Mesenchymal stem cell (in vitro differentiated cells and primary cell): ENCODE data around the gene NMRAL1.

ENCODE experiments used
- DNase-seq: peaks from one replicate; pipeline ENCODE4 v3.0.0-alpha.2; 2013
- H2AFZ ChIP-seq: one replicate; pipeline ENCODE4 v1.6.1; 2013; ENCODE audit warnings: low read depth, mild to moderate bottlenecking, control low read depth, inconsistent platforms, low read length, moderate library complexity
- H2AK5ac ChIP-seq: 2 replicates; pipeline ENCODE4 v1.6.1; 2013; ENCODE audit warnings: low read length, moderate library complexity, mild to moderate bottlenecking, inconsistent platforms; ENCODE audit not compliant: severe bottlenecking
- H2BK120ac ChIP-seq: one replicate; pipeline ENCODE4 v1.6.1; 2013; ENCODE audit warnings: low read depth, mild to moderate bottlenecking, inconsistent platforms, low read length, moderate library complexity
- H2BK12ac ChIP-seq, 2 experiments: one replicate each; pipeline ENCODE4 v1.6.1; 2013; ENCODE audit warnings: inconsistent platforms in 2 of 2, low read length in 2 of 2, mild to moderate bottlenecking in 2 of 2, moderate library complexity in 2 of 2, control low read depth in 1 of 2
- H2BK15ac ChIP-seq: one replicate; pipeline ENCODE4 v1.6.1; 2013; ENCODE audit warnings: mild to moderate bottlenecking, low read depth, inconsistent platforms; ENCODE audit not compliant: poor library complexity, severe bottlenecking
- H2BK5ac ChIP-seq: 2 replicates; pipeline ENCODE4 v1.6.1; 2013; ENCODE audit warnings: low read depth, mild to moderate bottlenecking, low read length, control low read depth, inconsistent platforms; ENCODE audit not compliant: poor library complexity, severe bottlenecking
- H3K14ac ChIP-seq, 2 experiments: one replicate each; pipeline ENCODE4 v1.6.1; 2013; ENCODE audit warnings: inconsistent platforms in 2 of 2, low read length in 2 of 2, control low read depth in 1 of 2, mild to moderate bottlenecking in 1 of 2, moderate library complexity in 1 of 2
- H3K18ac ChIP-seq, 2 experiments: one replicate each; pipeline ENCODE4 v1.6.1; 2013; ENCODE audit warnings: inconsistent platforms in 2 of 2, low read length in 2 of 2, control low read depth in 1 of 2, low read depth in 1 of 2, mild to moderate bottlenecking in 1 of 2
- H3K23ac ChIP-seq, 2 experiments: one replicate each; pipeline ENCODE4 v1.6.1; 2013; ENCODE audit warnings: inconsistent platforms in 2 of 2, low read length in 2 of 2, mild to moderate bottlenecking in 2 of 2, moderate library complexity in 2 of 2, control low read depth in 1 of 2
- H3K27ac ChIP-seq: 2 replicates; pipeline ENCODE4 v1.5.1; 2013; ENCODE audit warnings: mild to moderate bottlenecking, moderate library complexity, low read length, control low read depth, inconsistent platforms; ENCODE audit not compliant: poor library complexity, severe bottlenecking
- H3K27me3 ChIP-seq, 2 experiments: 2 replicates each; pipeline versions ENCODE4 v1.6.1 to v1.7.0; 2013; ENCODE audit warnings: low read length in 2 of 2, mild to moderate bottlenecking in 2 of 2, moderate library complexity in 2 of 2, control low read depth in 1 of 2, inconsistent platforms in 1 of 2; ENCODE audit not compliant: control insufficient read depth in 1 of 2, insufficient read depth in 1 of 2
- H3K36me3 ChIP-seq, 2 experiments: 2 replicates each; pipeline versions ENCODE4 v1.6.1 to v1.7.0; 2013; ENCODE audit warnings: low read length in 2 of 2, control low read depth in 1 of 2, inconsistent platforms in 1 of 2, low read depth in 1 of 2, mild to moderate bottlenecking in 1 of 2; ENCODE audit not compliant: insufficient read depth in 2 of 2, control insufficient read depth in 1 of 2
- H3K4ac ChIP-seq, 2 experiments: one replicate each; pipeline ENCODE4 v1.6.1; 2013; ENCODE audit warnings: inconsistent platforms in 2 of 2, low read length in 2 of 2, mild to moderate bottlenecking in 2 of 2, moderate library complexity in 2 of 2, control low read depth in 1 of 2, low read depth in 1 of 2
- H3K4me1 ChIP-seq: 2 replicates; pipeline ENCODE4 v1.6.1; 2013; ENCODE audit warnings: low read depth, low read length, control low read depth; ENCODE audit not compliant: control insufficient read depth, insufficient read depth
- H3K4me2 ChIP-seq: 2 replicates; pipeline ENCODE4 v1.6.1; 2013; ENCODE audit warnings: low read length, mild to moderate bottlenecking, inconsistent platforms; ENCODE audit not compliant: poor library complexity, severe bottlenecking
- H3K4me3 ChIP-seq, 2 experiments: 2 replicates each; pipeline versions ENCODE4 v1.5.1 to v1.7.0; 2013; ENCODE audit warnings: low read length in 2 of 2, mild to moderate bottlenecking in 2 of 2, control low read depth in 1 of 2, low read depth in 1 of 2; ENCODE audit not compliant: insufficient read depth in 1 of 2
- H3K79me1 ChIP-seq: replicated peaks from 2 replicates; pipeline ENCODE4 v1.6.1; 2013; ENCODE audit warnings: mild to moderate bottlenecking, control low read depth, low read length, inconsistent platforms; ENCODE audit not compliant: poor library complexity, severe bottlenecking
- H3K9ac ChIP-seq: 2 replicates; pipeline ENCODE4 v1.7.0; 2013; ENCODE audit warnings: mild to moderate bottlenecking, low read length, moderate library complexity
- H3K9me3 ChIP-seq: 2 replicates; pipeline ENCODE4 v1.7.0; 2013; ENCODE audit warnings: mild to moderate bottlenecking, low read length; ENCODE audit not compliant: control insufficient read depth
- H4K8ac ChIP-seq: one replicate; pipeline ENCODE4 v1.6.1; 2013; ENCODE audit warnings: inconsistent platforms, mild to moderate bottlenecking, low read length, moderate library complexity
- H4K91ac ChIP-seq: one replicate; pipeline ENCODE4 v1.6.1; 2013; ENCODE audit warnings: mild to moderate bottlenecking, low read length, inconsistent platforms
- WGBS: methylation state at CpG from one replicate; pipeline ENCODE4 v1.1.7; 2013; ENCODE audit warnings: mixed read lengths; 5-methylcytosine and 5-hydroxymethylcytosine counted together

Gene NMRAL1

GRCh38 chr16:4507588-4508345 is 33.3 kb upstream of the NMRAL1 start:
- Histone ChIP-seq H2BK120ac (no peak overlapping the region), H2BK15ac (no peak overlapping the region), H3K9ac (no peak overlapping the region), H3K4me2 (no peak overlapping the region), H3K23ac (no peak overlapping the region), H3K4me1 (peaks cover 6% of the 10 kb centered on the region), H3K36me3 (peaks cover 64 to 72% of the 10 kb centered on the region in 2 experiments), H2AK5ac (no peak overlapping the region), H3K14ac (no peak overlapping the region), H3K27me3 (no peaks in the 10 kb centered on the region), H2BK5ac (no peak overlapping the region), H3K4ac (no peak overlapping the region), H4K8ac (no peak overlapping the region), H3K9me3 (no peaks in the 10 kb centered on the region), H3K18ac (no peak overlapping the region), H2BK12ac (no peak overlapping the region), H3K4me3 (no peak overlapping the region), H4K91ac (no peak overlapping the region), H2AFZ (no peak overlapping the region), H3K27ac (no peak overlapping the region), H3K79me1 (peaks cover 49% of the 10 kb centered on the region)
- DNase-seq, result no peak
- 93% methylated on average over 17 of the region's 17 CpGs for WGBS

GRCh38 chr16:4506450-4506849 is 32.0 kb upstream of the NMRAL1 start:
- Histone ChIP-seq H3K18ac (no peak overlapping the region), H3K9me3 (no peaks in the 10 kb centered on the region), H3K14ac (no peak overlapping the region), H2AK5ac (no peak overlapping the region), H2BK120ac (no peak overlapping the region), H3K4me3 (no peak overlapping the region), H2BK5ac (no peak overlapping the region), H4K8ac (no peak overlapping the region), H3K4me1 (peaks cover 9% of the 10 kb centered on the region), H3K27ac (no peak overlapping the region), H3K36me3 (peaks cover 51 to 59% of the 10 kb centered on the region in 2 experiments), H3K79me1 (peaks cover 52% of the 10 kb centered on the region), H3K27me3 (no peaks in the 10 kb centered on the region), H3K23ac (no peak overlapping the region), H3K4me2 (no peak overlapping the region), H2AFZ (no peak overlapping the region), H3K4ac (no peak overlapping the region), H3K9ac (peak overlapping the region; percentile 16), H2BK15ac (no peak overlapping the region), H2BK12ac (no peak overlapping the region), H4K91ac (no peak overlapping the region)
- DNase-seq, result peak; percentile 80
- WGBS, result 3% methylated on average over 3 of the region's 3 CpGs

GRCh38 chr16:4505356-4506147 is 31.1 kb upstream of the NMRAL1 start:
- no peak overlapping the region for H3K23ac ChIP-seq
- no peak overlapping the region for H4K91ac ChIP-seq
- H4K8ac ChIP-seq, result peak overlapping the region; percentile 16
- peaks cover 48% of the 10 kb centered on the region for H3K79me1 ChIP-seq
- H2BK12ac ChIP-seq, result no peak overlapping the region
- H3K27ac ChIP-seq, result no peak overlapping the region
- no peak overlapping the region for H2BK15ac ChIP-seq
- peaks cover 9% of the 10 kb centered on the region for H3K4me1 ChIP-seq
- WGBS, result 84% methylated on average over 11 of the region's 13 CpGs
- peak overlapping the region; percentile 16 for H3K9ac ChIP-seq
- H3K27me3 ChIP-seq, result no peaks in the 10 kb centered on the region
- H3K18ac ChIP-seq, result no peak overlapping the region
- H3K4me2 ChIP-seq, result no peak overlapping the region
- no peak overlapping the region for H3K4me3 ChIP-seq
- H3K14ac ChIP-seq, result no peak overlapping the region
- no peak overlapping the region for H2AK5ac ChIP-seq
- no peak overlapping the region for H2BK5ac ChIP-seq
- DNase-seq, result no peak
- no peak overlapping the region for H2AFZ ChIP-seq
- H2BK120ac ChIP-seq, result no peak overlapping the region
- H3K4ac ChIP-seq, result no peak overlapping the region
- no peaks in the 10 kb centered on the region for H3K9me3 ChIP-seq
- peaks cover 42 to 50% of the 10 kb centered on the region in 2 experiments for H3K36me3 ChIP-seq

- DNase-seq, result no peak
- H2BK12ac ChIP-seq, result no peak overlapping the region
- 88% methylated on average over 4 of the region's 5 CpGs for WGBS
- H3K9me3 ChIP-seq, result no peaks in the 10 kb centered on the region
- no peak overlapping the region for H3K4me2 ChIP-seq
- H3K79me1 ChIP-seq, result peaks cover 30% of the 10 kb centered on the region
- H4K91ac ChIP-seq, result no peak overlapping the region
- no peaks in the 10 kb centered on the region for H3K27me3 ChIP-seq
- H2BK15ac ChIP-seq, result no peak overlapping the region
- no peak overlapping the region for H3K14ac ChIP-seq
- no peak overlapping the region for H3K23ac ChIP-seq
- H2AFZ ChIP-seq, result no peak overlapping the region
- H2AK5ac ChIP-seq, result no peak overlapping the region
- H3K4me1 ChIP-seq, result peaks cover 20% of the 10 kb centered on the region
- H3K18ac ChIP-seq, result no peak overlapping the region
- peak overlapping the region; percentile 25 for H3K27ac ChIP-seq
- H3K4me3 ChIP-seq, result peak overlapping the region in 1 of 2 experiments; percentile 75
- H2BK5ac ChIP-seq, result no peak overlapping the region
- no peak overlapping the region for H2BK120ac ChIP-seq
- peak overlapping the region; percentile 77 for H3K9ac ChIP-seq
- H3K4ac ChIP-seq, result no peak overlapping the region
- no peak overlapping the region for H4K8ac ChIP-seq
- peaks cover 4 to 16% of the 10 kb centered on the region in 2 experiments for H3K36me3 ChIP-seq
These were observed 26.6 kb upstream of the NMRAL1 start for GRCh38 chr16:4501071-4501478.
